Body of pancreas (tissue), 4 donors: Measurements from ENCODE around the gene SHISA3.

Experiments used
- CTCF ChIP-seq, 7 experiments: fragments of 450-650 bp in 4 of 7; fragments of 200-600 bp in 3 of 7; sonication (generic) in 3 of 7; IDR thresholded peaks; one replicate each; pipeline ENCODE4 v1.5.1; 2016 to 2019; ENCODE audit warnings: antibody characterized with exemption in 7 of 7
- POLR2A ChIP-seq, 3 donors: fragments of 450-650 bp; IDR thresholded peaks; one replicate each; pipeline ENCODE4 v1.6.1; 2016; ENCODE audit warnings: antibody characterized with exemption in 3 of 3, mild to moderate bottlenecking in 2 of 3

- TF ChIP-seq CTCF (IDR thresholded peaks at IDR 0.05) (no peak), POLR2A (IDR thresholded peaks at IDR 0.05) (no peak)
These were observed 18.7 kb downstream of the SHISA3 start for GRCh38 chr4:42416017-42416416.
